ENCODE data around the gene MED31.

GRCh38 chr17:6671431-6671830 lies 20.0 kb upstream of the MED31 start:
- no peak for TF ChIP-seq EZH2 (IDR thresholded peaks at IDR 0.05; ENCODE audit: insufficient read depth, poor library complexity, severe bottlenecking)
- no peak for TF ChIP-seq EZH2phosphoT487 (IDR thresholded peaks at IDR 0.05; ENCODE audit: insufficient read depth, low read depth)
